GM19467 (cell line): ENCODE results near the gene ELP2.

ENCODE experiments used
- ATAC-seq: cut with Tn5 transposase; IDR thresholded peaks from one replicate; pipeline ENCODE4 v1.9.1; 2021; ENCODE audit warnings: mild to moderate bottlenecking, moderate library complexity; ENCODE audit not compliant: unreplicated experiment

Gene ELP2

GRCh38 chr18:36215577-36215976, 85.9 kb downstream of the ELP2 start:
- no peak for ATAC-seq

- no peak for ATAC-seq
These were observed 87.6 kb downstream of the ELP2 start for GRCh38 chr18:36217348-36217747.

- no peak for ATAC-seq
These were observed 99.5 kb downstream of the ELP2 start for GRCh38 chr18:36229188-36229587.
